OCI-LY7 (cell line): ENCODE results near the gene LARP1.

Source experiments
- EZH2phosphoT487 ChIP-seq: fragments of 200-600 bp; sonication (generic); IDR thresholded peaks from 2 replicates; pipeline ENCODE4 v1.6.1; 2018; ENCODE audit warnings: low read depth, borderline replicate concordance, mild to moderate bottlenecking, mixed run types, antibody characterized with exemption, low read length, moderate library complexity, mixed read lengths
- TF ChIP-seq, protein P1 (sequence below): fragments of 200-600 bp; sonication (generic); conservative IDR thresholded peaks from 2 replicates; pipeline ENCODE4 v1.5.1; 2014; ENCODE audit warnings: mild to moderate bottlenecking, antibody characterized with exemption, low read length, moderate library complexity, mixed read lengths

DNA sequence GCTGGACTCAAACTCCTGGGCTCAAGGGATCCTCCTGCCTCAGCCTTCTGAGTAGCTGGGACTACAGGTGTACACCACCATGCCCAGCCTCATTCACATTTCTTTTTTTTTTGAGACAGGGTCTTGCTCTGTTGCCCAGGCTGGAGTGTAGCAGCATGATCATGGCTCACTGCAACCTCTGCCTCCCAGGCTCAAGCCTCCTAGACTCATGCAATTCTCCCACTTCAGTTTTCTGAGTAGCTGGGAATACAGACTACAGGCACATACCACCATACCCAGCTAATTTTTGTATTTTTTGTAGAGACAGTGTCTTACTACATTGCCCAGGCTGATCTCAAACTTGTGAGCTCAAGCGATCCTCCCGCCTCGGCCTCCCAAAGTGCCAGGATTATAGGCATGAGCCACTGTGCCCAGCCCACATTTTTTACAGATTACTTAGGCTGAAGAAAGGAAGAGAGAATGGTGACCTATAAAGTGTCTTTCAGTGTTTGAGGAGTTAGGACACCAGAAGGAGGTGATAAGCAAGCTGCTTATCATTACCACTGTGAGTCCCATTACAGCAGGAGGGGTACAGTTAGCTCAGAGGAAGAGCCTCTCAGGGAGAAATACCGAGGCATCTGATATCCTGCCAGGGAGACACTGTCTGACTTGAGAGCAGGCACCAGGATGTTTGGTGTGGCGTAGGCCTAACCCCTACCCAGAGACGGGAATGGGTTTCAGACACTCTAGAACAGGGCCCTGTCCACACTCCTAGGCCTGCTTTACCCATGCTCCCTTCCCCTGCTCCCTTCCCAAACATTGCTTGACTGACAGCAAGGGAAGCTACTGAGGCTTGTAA is 85.5 kb downstream of the LARP1 start:
- TF ChIP-seq, protein P1, sequence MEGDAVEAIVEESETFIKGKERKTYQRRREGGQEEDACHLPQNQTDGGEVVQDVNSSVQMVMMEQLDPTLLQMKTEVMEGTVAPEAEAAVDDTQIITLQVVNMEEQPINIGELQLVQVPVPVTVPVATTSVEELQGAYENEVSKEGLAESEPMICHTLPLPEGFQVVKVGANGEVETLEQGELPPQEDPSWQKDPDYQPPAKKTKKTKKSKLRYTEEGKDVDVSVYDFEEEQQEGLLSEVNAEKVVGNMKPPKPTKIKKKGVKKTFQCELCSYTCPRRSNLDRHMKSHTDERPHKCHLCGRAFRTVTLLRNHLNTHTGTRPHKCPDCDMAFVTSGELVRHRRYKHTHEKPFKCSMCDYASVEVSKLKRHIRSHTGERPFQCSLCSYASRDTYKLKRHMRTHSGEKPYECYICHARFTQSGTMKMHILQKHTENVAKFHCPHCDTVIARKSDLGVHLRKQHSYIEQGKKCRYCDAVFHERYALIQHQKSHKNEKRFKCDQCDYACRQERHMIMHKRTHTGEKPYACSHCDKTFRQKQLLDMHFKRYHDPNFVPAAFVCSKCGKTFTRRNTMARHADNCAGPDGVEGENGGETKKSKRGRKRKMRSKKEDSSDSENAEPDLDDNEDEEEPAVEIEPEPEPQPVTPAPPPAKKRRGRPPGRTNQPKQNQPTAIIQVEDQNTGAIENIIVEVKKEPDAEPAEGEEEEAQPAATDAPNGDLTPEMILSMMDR = no peak
- no peak for TF ChIP-seq EZH2phosphoT487
